MCF 10A (cell line): ENCODE data around the gene GPR75. TPM values are rescaled to one million over a fixed set of nuclear protein-coding genes. Genes with fewer than 3 reads are reported as not detected.

Source experiments
- BruUV-seq: library from RNA; stranded (reverse); fragments of 400-500 nt; replicated peaks from 2 replicates; lab custom pipeline; 2021; lab: Mats Ljungman, UMichigan
- CTCF ChIA-PET: fragments of 300-600 bp; sonication (Branson Sonifier 250); formaldehyde crosslinking; extraction: SDS; loops from one replicate; lab custom pipeline; 2021; ENCODE audit warnings: antibody characterized with exemption, inconsistent platforms; lab: Yijun Ruan, JAX
- POLR2A ChIA-PET: fragments of 300-600, 350-650 bp; sonication (Branson Sonifier 250); formaldehyde crosslinking; extraction: SDS; loops from one replicate; lab custom pipeline; 2020; ENCODE audit warnings: antibody characterized with exemption, inconsistent platforms; lab: Yijun Ruan, JAX
- DNase-seq: peaks from one replicate; pipeline ENCODE4 v3.0.0-alpha.2; 2018; ENCODE audit not compliant: unreplicated experiment
- H3K27ac Mint-ChIP-seq: one replicate; pipeline ENCODE4 v1.8.0; 2022; ENCODE audit warnings: mild to moderate bottlenecking, low read depth, mixed read lengths; ENCODE audit not compliant: unreplicated experiment
- H3K27me3 Mint-ChIP-seq: one replicate; pipeline ENCODE4 v1.8.0; 2022; ENCODE audit warnings: mixed read lengths; ENCODE audit not compliant: insufficient read depth, unreplicated experiment
- H3K36me3 Mint-ChIP-seq: one replicate; pipeline ENCODE4 v1.8.0; 2022; ENCODE audit warnings: mild to moderate bottlenecking, moderate library complexity, mixed read lengths; ENCODE audit not compliant: insufficient read depth, unreplicated experiment
- H3K4me1 Mint-ChIP-seq: one replicate; pipeline ENCODE4 v1.8.0; 2022; ENCODE audit warnings: mixed read lengths; ENCODE audit not compliant: insufficient read depth, unreplicated experiment
- H3K4me3 Mint-ChIP-seq: one replicate; pipeline ENCODE4 v1.8.0; 2022; ENCODE audit warnings: mild to moderate bottlenecking, moderate library complexity, mixed read lengths; ENCODE audit not compliant: unreplicated experiment
- H3K9me3 Mint-ChIP-seq: one replicate; pipeline ENCODE4 v1.8.0; 2022; ENCODE audit warnings: mixed read lengths; ENCODE audit not compliant: unreplicated experiment
- intact Hi-C: fragments of 100-400 bp; cut with micrococcal nuclease; formaldehyde crosslinking; loops from 2 replicates; pipeline ENCODE4 v1.14.1; 2022
- total RNA-seq: library from RNA; stranded (reverse); gene quantifications from 2 replicates; pipeline ENCODE4 v1.2.3, GENCODE V29; 2022
- TF ChIP-seq, protein P1 (sequence below): fragments of 200-600 bp; IDR thresholded peaks from one replicate; pipeline ENCODE4 v1.8.0; 2022; ENCODE audit warnings: antibody characterized with exemption, mild to moderate bottlenecking; ENCODE audit not compliant: unreplicated experiment

GPR75 gene
- total RNA-seq, 1 experiment from 2014 or later: 4.0 TPM

DNA sequence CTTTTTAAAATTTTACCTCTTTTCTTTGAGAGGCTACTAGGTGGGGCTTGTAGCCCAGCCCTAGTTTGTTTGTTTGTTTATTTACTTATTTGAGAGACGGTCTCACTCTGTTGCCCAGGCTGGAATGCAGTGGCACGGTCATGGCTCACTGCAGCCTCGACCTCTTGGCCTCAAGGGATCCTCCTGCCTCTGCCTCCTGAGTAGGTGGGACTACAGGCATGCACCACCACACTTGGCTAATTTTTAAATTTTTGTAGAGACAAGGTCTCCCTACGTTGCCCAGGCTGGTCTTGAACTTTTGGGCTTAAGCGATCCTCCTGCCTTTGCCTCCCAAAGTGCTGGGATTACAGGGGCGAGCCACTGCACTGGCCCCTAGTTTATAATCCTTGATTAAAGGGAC is 38.0 kb downstream of the GPR75 start:
- BruUV-seq: no TSS peak
- intact Hi-C loops: no loop called here
- H3K4me3 Mint-ChIP-seq: no peak overlapping the region
- no peak for DNase-seq
- ChIA-PET CTCF (interaction anchor here (0.7 kb wide), 1 partner anchor 21 kb away, joined by 3 read pairs; no protein-coding TSS in a partner anchor), POLR2A (no interaction called here)
- TF ChIP-seq, protein P1, sequence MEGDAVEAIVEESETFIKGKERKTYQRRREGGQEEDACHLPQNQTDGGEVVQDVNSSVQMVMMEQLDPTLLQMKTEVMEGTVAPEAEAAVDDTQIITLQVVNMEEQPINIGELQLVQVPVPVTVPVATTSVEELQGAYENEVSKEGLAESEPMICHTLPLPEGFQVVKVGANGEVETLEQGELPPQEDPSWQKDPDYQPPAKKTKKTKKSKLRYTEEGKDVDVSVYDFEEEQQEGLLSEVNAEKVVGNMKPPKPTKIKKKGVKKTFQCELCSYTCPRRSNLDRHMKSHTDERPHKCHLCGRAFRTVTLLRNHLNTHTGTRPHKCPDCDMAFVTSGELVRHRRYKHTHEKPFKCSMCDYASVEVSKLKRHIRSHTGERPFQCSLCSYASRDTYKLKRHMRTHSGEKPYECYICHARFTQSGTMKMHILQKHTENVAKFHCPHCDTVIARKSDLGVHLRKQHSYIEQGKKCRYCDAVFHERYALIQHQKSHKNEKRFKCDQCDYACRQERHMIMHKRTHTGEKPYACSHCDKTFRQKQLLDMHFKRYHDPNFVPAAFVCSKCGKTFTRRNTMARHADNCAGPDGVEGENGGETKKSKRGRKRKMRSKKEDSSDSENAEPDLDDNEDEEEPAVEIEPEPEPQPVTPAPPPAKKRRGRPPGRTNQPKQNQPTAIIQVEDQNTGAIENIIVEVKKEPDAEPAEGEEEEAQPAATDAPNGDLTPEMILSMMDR: no peak
- peaks cover 31% of the 10 kb centered on the region for H3K36me3 Mint-ChIP-seq
- peaks cover 5% of the 10 kb centered on the region for H3K4me1 Mint-ChIP-seq
- H3K27ac Mint-ChIP-seq: no peak overlapping the region
- H3K27me3 Mint-ChIP-seq: no peaks in the 10 kb centered on the region
- H3K9me3 Mint-ChIP-seq: no peaks in the 10 kb centered on the region

DNA sequence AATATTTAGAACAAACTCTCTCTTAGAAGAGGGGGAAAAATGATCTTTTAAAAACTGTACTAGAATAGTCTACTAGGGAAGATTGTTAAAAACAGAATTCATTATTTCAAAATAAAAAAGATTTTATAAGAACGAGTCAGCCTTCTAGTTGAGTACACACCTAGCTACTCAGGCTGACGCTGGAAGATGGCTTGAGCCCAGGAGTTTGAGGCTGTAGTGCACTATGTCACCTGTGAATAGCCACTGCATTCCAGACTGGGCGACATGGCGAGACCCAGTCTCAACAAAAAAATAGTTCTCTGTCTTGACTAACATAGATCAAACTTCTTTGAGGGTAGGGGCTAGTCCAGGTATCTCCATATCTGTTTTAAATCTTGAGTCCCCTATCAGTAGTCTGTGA is 39.1 kb downstream of the GPR75 start:
- no peaks in the 10 kb centered on the region for H3K27me3 Mint-ChIP-seq
- H3K9me3 Mint-ChIP-seq: no peaks in the 10 kb centered on the region
- intact Hi-C loops: no loop called here
- CTCF ChIA-PET: no interaction called here
- no TSS peak for BruUV-seq
- H3K4me3 Mint-ChIP-seq: no peak overlapping the region
- DNase-seq: no peak
- H3K4me1 Mint-ChIP-seq: no peaks in the 10 kb centered on the region
- POLR2A ChIA-PET: interaction anchor here (0.6 to 1.2 kb wide), 3 partner anchors 9 to 55 kb away, joined by 3 to 5 read pairs (median 5); no protein-coding TSS in a partner anchor
- TF ChIP-seq, protein P1: no peak
- H3K36me3 Mint-ChIP-seq: peaks cover 42% of the 10 kb centered on the region
- no peak overlapping the region for H3K27ac Mint-ChIP-seq

DNA sequence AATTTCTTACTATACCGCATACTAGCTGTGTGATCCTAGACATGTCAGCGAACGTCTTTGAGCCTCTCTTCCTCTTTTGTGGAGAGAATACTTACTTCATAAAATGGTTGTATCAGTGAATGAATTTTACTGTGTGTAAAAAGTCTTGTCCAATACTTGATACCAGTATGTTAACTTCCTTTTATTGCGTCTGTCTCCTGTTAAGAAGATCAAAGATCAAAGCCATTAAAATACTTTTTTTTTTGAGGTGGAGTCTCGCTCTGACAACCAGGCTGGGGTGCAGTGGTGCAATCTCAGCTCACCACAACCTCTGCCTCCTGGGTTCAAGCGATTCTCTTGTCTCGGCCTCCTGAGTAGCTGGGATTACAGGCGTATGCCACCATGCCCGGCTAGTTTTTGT is 39.7 kb downstream of the GPR75 start:
- Mint-ChIP-seq H3K36me3 (peaks cover 49% of the 10 kb centered on the region), H3K4me3 (no peak overlapping the region), H3K27ac (no peak overlapping the region), H3K27me3 (no peaks in the 10 kb centered on the region), H3K4me1 (no peaks in the 10 kb centered on the region), H3K9me3 (no peaks in the 10 kb centered on the region)
- ChIA-PET CTCF (interaction anchor here (0.5 kb wide), 1 partner anchor 93 kb away, joined by 3 read pairs; no protein-coding TSS in a partner anchor), POLR2A (interaction anchor here (1.2 kb wide), 1 partner anchor 10 kb away, joined by 3 read pairs; no protein-coding TSS in a partner anchor)
- no TSS peak for BruUV-seq
- TF ChIP-seq, protein P1: no peak
- intact Hi-C loops: no loop called here
- no peak for DNase-seq

DNA sequence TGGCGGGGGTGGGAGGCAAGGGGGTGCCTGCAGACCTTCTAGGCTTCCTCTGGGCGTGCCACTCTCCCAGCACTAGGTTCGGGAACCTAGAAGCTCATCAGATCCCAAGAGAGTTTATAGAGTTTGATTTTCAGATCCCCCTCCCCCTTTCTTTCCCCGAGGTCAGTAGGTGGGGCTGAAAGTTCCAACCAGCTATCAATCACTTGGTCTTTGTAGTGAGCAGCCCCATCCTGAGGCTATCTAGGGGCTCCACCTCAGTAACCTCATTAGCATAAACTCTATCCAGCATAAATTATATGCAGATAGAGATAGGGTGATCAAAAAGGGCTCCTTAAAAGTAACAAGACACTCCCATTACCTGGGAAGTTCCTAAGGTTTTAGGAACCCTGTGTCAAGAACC is 40.1 kb downstream of the GPR75 start:
- H3K9me3 Mint-ChIP-seq: no peaks in the 10 kb centered on the region
- POLR2A ChIA-PET: interaction anchor here (0.6 kb wide), 1 partner anchor 49 kb away, joined by 3 read pairs; no protein-coding TSS in a partner anchor
- no peaks in the 10 kb centered on the region for H3K27me3 Mint-ChIP-seq
- no peaks in the 10 kb centered on the region for H3K4me1 Mint-ChIP-seq
- CTCF ChIA-PET: interaction anchor here (0.5 kb wide), 1 partner anchor 93 kb away, joined by 3 read pairs; no protein-coding TSS in a partner anchor
- TF ChIP-seq, protein P1: no peak
- H3K36me3 Mint-ChIP-seq: peaks cover 53% of the 10 kb centered on the region
- no TSS peak for BruUV-seq
- no peak for DNase-seq
- no peak overlapping the region for H3K4me3 Mint-ChIP-seq
- intact Hi-C loops: no loop called here
- H3K27ac Mint-ChIP-seq: no peak overlapping the region
